T-helper 2 cell treated with Interferon-gamma antibody and Interleukin-4, amounts not matched to agents 100 ng/mL and 5 ng/mL, for 36 hours (primary cell): Measurements from ENCODE around the gene TRIB2. TPM values are rescaled to one million over a fixed set of nuclear protein-coding genes. Genes with fewer than 3 reads are reported as not detected.

Experiments
- intact Hi-C: fragments of 100-400 bp; cut with micrococcal nuclease; formaldehyde crosslinking; loops from one replicate; pipeline ENCODE4 v1.15.1; 2023
- total RNA-seq: library from RNA; stranded (reverse); gene quantifications from 2 replicates; pipeline ENCODE4 v1.2.3, GENCODE V29; 2022

The TRIB2 gene
- total RNA-seq, 1 donor from 2014 or later: 83.1 TPM

DNA sequence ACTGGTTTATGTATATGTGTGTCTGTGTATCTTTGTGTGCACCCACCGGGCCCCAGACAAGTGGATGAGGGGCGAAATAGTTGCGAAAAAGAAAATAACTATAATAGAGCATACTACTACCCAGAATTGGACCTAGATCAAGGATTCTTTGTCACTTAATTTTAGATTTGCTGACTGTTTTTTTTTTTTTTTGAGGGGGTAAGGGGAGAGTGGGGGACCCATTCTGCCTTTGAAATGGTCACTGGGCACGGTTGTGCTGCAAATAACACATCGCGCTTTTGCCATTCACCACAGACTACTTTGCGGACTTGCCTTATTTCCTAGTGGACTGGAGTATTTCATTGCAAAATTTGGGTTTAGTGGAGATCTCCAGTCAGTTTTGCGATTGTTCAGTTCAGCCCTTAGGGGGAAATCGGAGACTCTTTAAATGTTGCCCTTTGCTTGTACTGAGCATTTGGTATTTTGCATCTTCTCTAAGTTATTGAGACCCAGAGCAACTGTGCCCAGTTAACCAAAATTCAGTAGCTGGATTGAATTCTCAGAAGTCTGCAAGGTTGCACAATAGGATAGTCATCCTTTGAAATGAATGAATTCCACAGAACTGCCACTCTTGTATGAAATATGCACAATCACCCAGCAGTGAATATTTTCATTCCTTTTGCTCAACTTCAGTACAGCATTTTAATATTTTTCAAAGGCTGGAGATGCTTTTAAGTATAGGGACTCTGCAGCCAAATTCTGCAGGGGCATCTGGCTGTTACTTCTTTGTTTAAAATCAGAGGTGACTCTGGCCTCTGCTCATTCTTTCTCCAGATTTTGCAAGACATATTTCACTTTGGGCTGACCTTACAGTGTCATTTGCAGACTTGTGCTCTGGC, 2.9 kb downstream of the TRIB2 start:
- intact Hi-C loops: loop anchor here (1.0 to 10.0 kb wide), 5 partner anchors 212 to 1375 kb away; partner anchors contain the start of gene ROCK2

DNA sequence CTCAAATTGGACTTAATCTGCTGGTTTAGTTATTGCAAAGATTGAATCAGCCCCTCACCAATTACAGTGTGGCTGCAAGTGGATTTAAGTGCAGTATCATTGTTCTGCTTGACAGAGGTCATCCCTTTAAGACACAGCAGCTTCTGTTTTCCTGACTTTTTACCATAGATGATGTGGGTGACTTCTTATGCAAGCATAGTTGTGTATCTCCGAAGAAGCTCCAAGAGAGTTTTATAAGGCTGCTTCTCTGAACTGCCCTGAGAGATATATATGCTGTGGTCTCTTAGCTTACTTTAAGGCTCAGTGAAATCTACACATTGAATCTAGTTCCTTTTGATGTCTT, 3.5 kb downstream of the TRIB2 start:
- intact Hi-C loops: loop anchor here (1.0 kb wide), 1 partner anchor 211 kb away; no protein-coding TSS in a partner anchor

DNA sequence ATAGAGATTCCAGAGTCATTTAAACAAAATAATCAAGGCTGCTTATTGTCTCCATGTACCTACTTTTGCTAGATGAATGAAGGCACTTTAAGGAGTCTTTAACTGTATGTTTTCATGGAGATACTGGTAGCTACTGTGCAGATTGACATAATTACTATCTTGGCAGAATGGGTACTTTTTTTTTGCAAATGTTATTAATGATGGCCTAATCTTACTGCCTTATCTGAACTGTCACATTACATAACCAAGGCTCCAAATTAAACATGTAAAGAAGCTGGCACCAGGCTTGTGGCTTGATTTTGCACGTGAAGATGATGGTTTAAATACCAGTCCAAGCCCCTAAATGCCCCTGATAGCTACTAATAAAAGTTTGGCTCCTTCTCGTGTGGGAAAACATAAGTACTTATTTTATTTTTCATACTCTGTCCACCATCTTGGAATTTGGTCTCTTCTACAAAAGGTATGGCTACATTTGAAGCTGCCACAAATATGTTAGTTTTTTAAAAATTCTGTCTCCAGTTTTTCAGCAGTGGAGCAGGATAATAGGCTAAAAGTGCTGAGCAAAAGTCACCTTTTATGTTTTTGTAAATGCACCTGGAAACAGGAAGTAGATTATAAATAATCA, 4.1 kb downstream of the TRIB2 start:
- intact Hi-C loops: loop anchor here (1.0 kb wide), 1 partner anchor 210 kb away; no protein-coding TSS in a partner anchor

DNA sequence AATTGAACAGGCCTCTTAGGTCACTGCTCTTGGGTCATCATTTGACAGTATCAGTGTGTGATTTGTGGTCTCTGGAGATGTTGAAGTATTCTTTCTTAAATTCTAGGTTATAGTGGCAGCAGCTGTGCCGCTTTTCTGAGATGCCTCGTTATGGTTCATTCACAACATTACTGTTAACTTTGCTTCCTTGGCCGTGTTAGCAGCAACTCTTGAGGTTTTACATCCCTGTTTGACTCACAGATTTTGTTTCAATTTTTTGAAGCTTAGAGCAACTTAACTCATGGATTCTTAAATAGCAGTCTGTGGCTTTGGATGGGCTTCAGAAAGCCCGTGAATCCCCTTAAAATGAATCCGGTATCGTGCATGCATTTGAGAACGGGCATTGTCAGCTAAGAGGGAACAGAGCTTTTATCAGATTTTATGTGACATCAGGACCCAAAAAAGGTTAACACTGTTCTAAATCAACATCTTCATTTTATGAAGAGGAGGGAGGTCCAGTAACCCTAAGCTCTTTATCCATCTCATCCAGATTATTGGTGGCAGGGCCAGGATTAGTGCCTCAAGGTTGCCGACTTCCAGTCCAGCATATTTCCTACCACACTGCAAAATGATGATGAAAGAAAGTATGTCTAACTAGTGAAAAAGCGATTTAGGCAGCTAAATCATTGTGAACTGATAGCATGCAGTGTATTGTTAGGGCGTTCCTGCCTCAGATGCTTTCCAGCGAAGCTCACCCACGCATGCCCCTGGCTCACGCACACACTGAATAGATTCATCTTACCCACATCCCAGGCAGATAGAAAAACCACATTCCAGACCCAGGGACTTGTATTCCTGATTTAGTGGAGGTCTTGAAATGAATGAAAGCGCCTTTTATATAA, 5.1 kb downstream of the TRIB2 start:
- intact Hi-C loops: no loop called here

GRCh38 chr2:12722447-12723316, 5.9 kb downstream of the TRIB2 start:
- intact Hi-C loops: no loop called here

- intact Hi-C loops: no loop called here
Observed at GRCh38 chr2:12723736-12724463, 7.2 kb downstream of the TRIB2 start.

DNA sequence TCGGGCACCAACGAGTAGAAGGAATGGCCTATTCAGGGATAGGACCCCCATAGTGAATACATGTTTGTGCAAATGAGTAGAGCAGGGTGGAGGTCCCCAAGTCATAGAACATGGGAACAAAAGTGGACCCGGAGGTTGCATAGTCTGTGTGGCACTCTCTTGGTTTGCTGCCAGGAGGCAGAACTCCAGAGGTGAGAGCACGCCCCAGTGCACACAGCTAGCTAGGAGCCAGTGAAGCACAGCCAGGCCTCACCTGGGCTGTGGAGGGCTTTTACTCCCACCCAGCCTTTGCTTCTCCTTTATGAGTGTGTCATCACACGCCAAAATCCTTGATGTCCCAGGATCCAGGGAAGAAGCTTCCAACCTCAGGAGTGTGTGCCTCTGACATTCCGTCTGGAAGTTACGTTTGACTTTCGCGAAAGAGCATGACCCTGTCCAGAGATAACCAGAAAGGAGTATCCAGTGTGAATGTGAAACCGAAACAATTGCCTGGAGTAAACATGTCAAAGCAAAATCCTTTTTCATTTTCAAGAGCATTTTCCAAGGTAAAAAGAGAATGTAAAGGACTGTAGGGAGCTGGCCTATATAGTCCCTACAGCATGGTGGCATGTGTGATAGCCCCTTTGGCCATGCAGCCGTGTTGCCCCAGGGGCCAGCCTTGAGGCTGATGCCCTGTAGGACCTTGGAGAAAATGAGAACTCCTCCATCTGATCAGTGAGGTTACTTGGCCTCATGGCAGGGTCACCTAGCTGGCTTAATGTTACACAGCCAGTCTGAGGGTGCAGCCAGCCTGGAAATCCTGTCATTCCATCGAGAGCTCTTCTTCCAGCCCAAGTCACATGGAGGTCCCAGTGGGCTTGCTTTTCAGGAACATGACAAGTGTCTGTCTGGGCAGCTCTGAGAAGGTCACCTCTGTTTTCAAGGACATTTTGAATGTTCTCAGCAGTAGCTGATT, 8.8 kb downstream of the TRIB2 start:
- intact Hi-C loops: loop anchor here (5.0 kb wide), 1 partner anchor 222 kb away; no protein-coding TSS in a partner anchor

- intact Hi-C loops: loop anchor here (5.0 kb wide), 1 partner anchor 221 kb away; no protein-coding TSS in a partner anchor
Observed at GRCh38 chr2:12726271-12726670, 9.5 kb downstream of the TRIB2 start.

- intact Hi-C loops: loop anchor here (5.0 kb wide), 1 partner anchor 220 kb away; no protein-coding TSS in a partner anchor
Observed at GRCh38 chr2:12727065-12727464, 10.3 kb downstream of the TRIB2 start.

GRCh38 chr2:12727641-12728040, 10.9 kb downstream of the TRIB2 start:
- intact Hi-C loops: loop anchor here (1.0 to 5.0 kb wide), 5 partner anchors 11 to 897 kb away; partner anchors contain the start of gene TRIB2

GRCh38 chr2:12728221-12728777, 11.6 kb downstream of the TRIB2 start:
- intact Hi-C loops: loop anchor here (1.0 to 5.0 kb wide), 5 partner anchors 12 to 898 kb away; partner anchors contain the start of gene TRIB2

- intact Hi-C loops: no loop called here
Observed at GRCh38 chr2:12730265-12730664, 13.5 kb downstream of the TRIB2 start.

- intact Hi-C loops: no loop called here
Observed at GRCh38 chr2:12731701-12732280, 15.1 kb downstream of the TRIB2 start.

- intact Hi-C loops: no loop called here
Observed at GRCh38 chr2:12732651-12733050, 15.9 kb downstream of the TRIB2 start.

GRCh38 chr2:12733846-12734245, 17.1 kb downstream of the TRIB2 start:
- intact Hi-C loops: no loop called here

DNA sequence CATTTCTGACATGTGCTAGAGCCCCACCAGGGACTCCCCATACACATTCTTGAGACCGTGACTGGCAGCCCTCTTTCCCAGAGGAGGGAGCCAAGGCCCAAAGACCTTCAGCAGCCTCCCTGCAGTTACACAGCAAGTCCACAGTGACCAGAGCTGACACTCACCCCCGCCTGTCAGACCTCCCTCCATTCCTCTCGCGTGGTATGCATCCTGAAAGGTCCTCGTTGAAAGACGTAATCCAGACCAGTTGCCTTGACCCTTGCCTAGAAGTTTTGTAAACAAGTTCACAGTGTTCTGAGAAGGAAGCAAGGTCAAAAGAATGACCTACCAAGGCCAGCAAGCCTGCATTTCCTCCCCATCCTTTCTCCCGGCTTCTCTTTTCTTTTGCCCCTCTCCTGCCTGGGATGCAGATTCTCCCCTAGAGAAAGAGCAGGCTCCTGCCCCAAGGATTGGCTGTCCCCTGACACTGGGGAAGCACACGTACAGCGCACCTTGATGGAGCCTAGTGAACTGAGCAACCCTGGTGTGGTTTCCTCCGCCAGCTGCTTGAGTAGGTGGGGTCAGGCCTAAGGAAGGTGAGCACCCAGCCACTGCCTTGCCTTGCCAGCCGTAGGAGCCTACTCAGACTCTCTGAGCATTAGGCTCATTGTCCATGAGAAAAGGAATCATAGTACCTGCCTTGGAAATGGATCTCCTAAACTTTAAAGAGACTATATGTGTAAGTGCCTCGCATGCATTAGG, 18.3 kb downstream of the TRIB2 start:
- intact Hi-C loops: no loop called here

GRCh38 chr2:12737297-12737696, 20.6 kb downstream of the TRIB2 start:
- intact Hi-C loops: no loop called here
